ENCODE data around the gene SSNA1.
A peak's percentile ranks its signal among the peaks of the same experiment; 100 is the strongest.

The SSNA1 gene

GRCh38 chr9:137160716-137161557, 27.5 kb upstream of the SSNA1 start:
- no peak for TF ChIP-seq ZNF274 (IDR thresholded peaks at IDR 0.05; ENCODE audit: low read depth, low read length)
- H3K4me3 ChIP-seq (ENCODE audit: low read length) = no peak overlapping the region

DNA sequence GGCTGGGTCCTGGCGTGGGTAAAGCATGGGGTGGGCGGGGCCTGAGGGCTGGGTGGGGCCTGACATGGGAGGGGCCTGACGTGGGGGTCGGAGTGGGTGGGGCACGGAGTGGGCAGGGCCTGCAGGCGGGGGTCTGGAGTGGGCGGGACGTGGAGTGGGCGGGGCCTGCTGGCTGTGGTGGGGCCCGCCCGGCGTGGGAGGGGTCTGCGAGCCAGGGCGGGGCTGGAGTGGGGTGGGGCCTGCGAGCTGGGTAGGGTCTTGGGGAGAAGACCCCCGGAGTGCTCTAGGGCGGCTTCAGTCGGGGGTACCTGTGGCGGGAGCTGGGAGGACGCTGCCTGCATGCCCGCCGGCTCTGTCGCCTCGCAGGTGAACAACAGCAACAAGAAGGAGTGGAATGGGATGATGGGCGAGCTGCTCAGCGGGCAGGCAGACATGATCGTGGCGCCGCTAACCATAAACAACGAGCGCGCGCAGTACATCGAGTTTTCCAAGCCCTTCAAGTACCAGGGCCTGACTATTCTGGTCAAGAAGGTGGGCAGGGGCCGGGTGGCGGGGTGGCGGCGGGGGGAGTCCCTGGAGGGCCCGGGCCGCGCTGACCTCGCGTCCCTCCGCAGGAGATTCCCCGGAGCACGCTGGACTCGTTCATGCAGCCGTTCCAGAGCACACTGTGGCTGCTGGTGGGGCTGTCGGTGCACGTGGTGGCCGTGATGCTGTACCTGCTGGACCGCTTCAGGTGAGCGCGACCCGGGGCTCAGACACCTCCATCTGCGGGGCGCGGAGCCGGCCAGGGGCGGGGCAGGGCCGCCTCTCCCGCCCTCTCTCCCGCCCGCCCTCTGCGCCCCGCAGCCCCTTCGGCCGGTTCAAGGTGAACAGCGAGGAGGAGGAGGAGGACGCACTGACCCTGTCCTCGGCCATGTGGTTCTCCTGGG, 26.7 kb upstream of the SSNA1 start:
- H3K4me3 ChIP-seq (ENCODE audit: low read length) = no peak overlapping the region
- no peak for TF ChIP-seq ZNF274 (IDR thresholded peaks at IDR 0.05; ENCODE audit: low read depth, low read length)

- no peak for TF ChIP-seq ZNF274 (IDR thresholded peaks at IDR 0.05; ENCODE audit: low read depth, low read length)
- H3K4me3 ChIP-seq (ENCODE audit: low read length) = no peak overlapping the region
These were observed 25.7 kb upstream of the SSNA1 start for GRCh38 chr9:137162505-137163364.

DNA sequence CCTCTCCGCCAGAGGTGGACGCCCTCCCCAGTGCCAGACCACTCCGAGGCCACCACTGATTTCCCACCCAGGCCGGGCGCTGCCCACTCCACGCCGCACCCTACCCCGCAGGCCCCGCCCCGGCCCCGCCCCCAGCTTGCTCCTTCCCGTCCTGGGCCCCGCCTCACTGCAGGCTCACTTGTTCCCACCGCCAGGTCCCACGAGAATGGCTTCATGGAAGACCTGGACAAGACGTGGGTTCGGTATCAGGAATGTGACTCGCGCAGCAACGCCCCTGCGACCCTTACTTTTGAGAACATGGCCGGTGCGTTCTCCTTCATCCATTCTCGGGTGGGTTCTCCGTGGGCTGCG, 25.1 kb upstream of the SSNA1 start:
- no peak overlapping the region for H3K4me3 ChIP-seq (ENCODE audit: low read length)
- no peak for TF ChIP-seq ZNF274 (IDR thresholded peaks at IDR 0.05; ENCODE audit: low read depth, low read length)

DNA sequence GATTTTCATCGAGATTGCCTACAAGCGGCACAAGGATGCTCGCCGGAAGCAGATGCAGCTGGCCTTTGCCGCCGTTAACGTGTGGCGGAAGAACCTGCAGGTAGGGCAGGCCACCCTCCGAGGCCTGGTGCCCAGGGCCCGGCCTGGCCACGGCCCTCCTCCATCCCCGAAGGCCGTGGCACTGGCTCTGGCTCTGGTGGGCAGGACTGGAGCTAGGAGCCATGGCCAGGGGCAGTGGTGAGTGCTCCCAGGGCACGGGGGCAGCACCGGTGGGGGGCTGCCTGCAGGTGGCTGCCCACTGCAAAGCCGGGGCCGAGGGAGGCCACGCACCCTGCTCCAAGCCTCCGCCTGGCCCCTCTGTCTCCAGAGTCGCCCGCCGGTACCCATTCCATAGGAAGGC, 24.7 kb upstream of the SSNA1 start:
- no peak overlapping the region for H3K4me3 ChIP-seq (ENCODE audit: low read length)
- no peak for TF ChIP-seq ZNF274 (IDR thresholded peaks at IDR 0.05; ENCODE audit: low read depth, low read length)

- no peak overlapping the region for H3K4me3 ChIP-seq (ENCODE audit: low read length)
- TF ChIP-seq ZNF274 (IDR thresholded peaks at IDR 0.05; ENCODE audit: low read depth, low read length) = no peak
These were observed 23.9 kb upstream of the SSNA1 start for GRCh38 chr9:137164370-137165249.

GRCh38 chr9:137165250-137165836, 23.1 kb upstream of the SSNA1 start:
- TF ChIP-seq ZNF274 (IDR thresholded peaks at IDR 0.05; ENCODE audit: low read depth, low read length) = no peak
- no peak overlapping the region for H3K4me3 ChIP-seq (ENCODE audit: low read length)

GRCh38 chr9:137166380-137167229, 21.9 kb upstream of the SSNA1 start:
- no peak for TF ChIP-seq ZNF274 (IDR thresholded peaks at IDR 0.05; ENCODE audit: low read depth, low read length)
- no peak overlapping the region for H3K4me3 ChIP-seq (ENCODE audit: low read length)

DNA sequence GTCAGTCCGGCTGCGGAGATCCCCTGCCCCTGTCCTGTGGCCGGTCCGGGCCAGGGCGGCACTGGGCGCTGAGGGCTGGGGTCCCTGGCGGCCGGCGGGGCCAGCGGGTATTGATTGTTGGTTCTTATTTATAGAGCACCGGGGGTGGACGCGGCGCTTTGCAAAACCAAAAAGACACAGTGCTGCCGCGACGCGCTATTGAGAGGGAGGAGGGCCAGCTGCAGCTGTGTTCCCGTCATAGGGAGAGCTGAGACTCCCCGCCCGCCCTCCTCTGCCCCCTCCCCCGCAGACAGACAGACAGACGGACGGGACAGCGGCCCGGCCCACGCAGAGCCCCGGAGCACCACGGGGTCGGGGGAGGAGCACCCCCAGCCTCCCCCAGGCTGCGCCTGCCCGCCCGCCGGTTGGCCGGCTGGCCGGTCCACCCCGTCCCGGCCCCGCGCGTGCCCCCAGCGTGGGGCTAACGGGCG, 21.2 kb upstream of the SSNA1 start:
- no peak overlapping the region for H3K4me3 ChIP-seq (ENCODE audit: low read length)
- no peak for TF ChIP-seq ZNF274 (IDR thresholded peaks at IDR 0.05; ENCODE audit: low read depth, low read length)

- no peak for TF ChIP-seq ZNF274 (IDR thresholded peaks at IDR 0.05; ENCODE audit: low read depth, low read length)
- H3K4me3 ChIP-seq (ENCODE audit: low read length) = no peak overlapping the region; the same call in 1 of the 2 replicates
These were observed 20.5 kb upstream of the SSNA1 start for GRCh38 chr9:137167747-137168572.

GRCh38 chr9:137168573-137168903, 19.9 kb upstream of the SSNA1 start:
- TF ChIP-seq ZNF274 (IDR thresholded peaks at IDR 0.05; ENCODE audit: low read depth, low read length) = no peak
- H3K4me3 ChIP-seq (ENCODE audit: low read length) = peak overlapping the region; percentile 49; the same call in 1 of the 2 replicates
